ENCODE results near the gene RDH5.
A peak's percentile ranks its signal among the peaks of the same experiment; 100 is the strongest.

RDH5 gene

GRCh38 chr12:55712700-55713415 is 7.3 kb upstream of the RDH5 start:
- DNase-seq (ENCODE audit: low read depth) = no peak

- DNase-seq (ENCODE audit: low read depth) = no peak
Observed at GRCh38 chr12:55713721-55714120, 6.5 kb upstream of the RDH5 start.

- no peak for DNase-seq (ENCODE audit: low read depth)
Observed at GRCh38 chr12:55715169-55715764, 4.9 kb upstream of the RDH5 start.

- peak; percentile 93 for DNase-seq (ENCODE audit: low read depth)
Observed at GRCh38 chr12:55715833-55716581, 4.2 kb upstream of the RDH5 start, which contains the start of gene BLOC1S1. Gene BLOC1S1, plus strand, starts transcription at chr12:55716046. Its CDS starts 6 bp downstream, at chr12:55716052.

GRCh38 chr12:55716582-55716957 is 3.6 kb upstream of the RDH5 start:
- DNase-seq (ENCODE audit: low read depth) = no peak

GRCh38 chr12:55717011-55718007 is 2.9 kb upstream of the RDH5 start:
- DNase-seq (ENCODE audit: low read depth) = no peak

- no peak for DNase-seq (ENCODE audit: low read depth)
Observed at GRCh38 chr12:55718015-55718414, 2.2 kb upstream of the RDH5 start.

- DNase-seq (ENCODE audit: low read depth) = no peak
Observed at GRCh38 chr12:55718624-55719275, 1.4 kb upstream of the RDH5 start.

- no peak for DNase-seq (ENCODE audit: low read depth)
Observed at GRCh38 chr12:55719371-55719770, 822 bp upstream of the RDH5 start.

- no peak for DNase-seq (ENCODE audit: low read depth)
Observed at GRCh38 chr12:55720894-55721444, 776 bp downstream of the RDH5 start.

- no peak for DNase-seq (ENCODE audit: low read depth)
Observed at GRCh38 chr12:55721601-55722213, 1.5 kb downstream of the RDH5 start.

GRCh38 chr12:55722948-55723347 is 2.8 kb downstream of the RDH5 start:
- no peak for DNase-seq (ENCODE audit: low read depth)

- no peak for DNase-seq (ENCODE audit: low read depth)
Observed at GRCh38 chr12:55723516-55724225, 3.5 kb downstream of the RDH5 start.

GRCh38 chr12:55724226-55724939 is 4.2 kb downstream of the RDH5 start:
- no peak for DNase-seq (ENCODE audit: low read depth)

GRCh38 chr12:55724940-55725309 is 4.7 kb downstream of the RDH5 start:
- DNase-seq (ENCODE audit: low read depth) = no peak

- DNase-seq (ENCODE audit: low read depth) = no peak
Observed at GRCh38 chr12:55725556-55725955, 5.4 kb downstream of the RDH5 start.

GRCh38 chr12:55726971-55727370 is 6.8 kb downstream of the RDH5 start:
- DNase-seq (ENCODE audit: low read depth) = no peak

GRCh38 chr12:55727643-55728185 is 7.5 kb downstream of the RDH5 start:
- no peak for DNase-seq (ENCODE audit: low read depth)
